ENCODE data around the gene BRWD1. TPM values are rescaled to one million over a fixed set of nuclear protein-coding genes. Genes with fewer than 3 reads are reported as not detected.

BRWD1 gene
- total and polyA plus RNA-seq, 2 of the 13 experiments (the other 11 are each of a cell fraction or from before 2014, with no cell fraction given) = 13.9 to 28.0 TPM

DNA sequence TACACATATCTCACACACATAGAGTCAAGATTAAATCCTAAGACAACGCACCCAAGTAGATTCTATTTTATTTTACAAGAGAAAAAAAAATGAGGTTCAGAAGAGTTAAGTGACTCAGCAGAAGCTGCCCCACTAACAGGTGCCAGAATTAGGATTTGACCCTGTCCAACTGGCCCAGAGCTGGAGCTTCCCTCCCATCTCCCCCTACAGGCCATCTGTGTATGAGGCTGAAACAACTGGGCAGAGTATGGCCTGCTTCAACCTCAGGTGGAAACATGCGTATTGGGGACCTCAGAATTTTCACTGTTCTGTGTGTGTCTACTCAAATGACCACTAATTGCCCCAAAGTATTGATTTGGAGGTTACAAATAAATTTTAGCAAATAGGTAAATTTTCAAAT, 160.1 kb downstream of the BRWD1 start:
- no peak overlapping the region for H3K4me2 ChIP-seq (ENCODE audit: low read depth, low read length)
- ATAC-seq (peak; percentile 94), DNase-seq (ENCODE audit: low spot score) (no peak), FAIRE-seq (no peak)
- H3K27ac ChIP-seq (ENCODE audit: extremely low read length, insufficient read depth, low read length) = no peak overlapping the region
- H3K36me3 ChIP-seq (replicated peaks in 1 of 2; ENCODE audit: control insufficient read depth in 1 of 2, insufficient read depth in 2 of 2, low read length in 2 of 2) = no peaks in the 10 kb centered on the region
- no peaks in the 10 kb centered on the region for H3K79me2 ChIP-seq (ENCODE audit: insufficient read depth, low read length)
- H3K4me1 ChIP-seq (ENCODE audit: insufficient read depth, low read length) = no peaks in the 10 kb centered on the region
- H3K27me3 ChIP-seq (ENCODE audit: control insufficient read depth in 1 of 2, insufficient read depth in 2 of 2, low read length in 2 of 2) = peaks cover 4 to 22% of the 10 kb centered on the region in 2 experiments; a peak in 2 of 5 replicates
- H4K20me1 ChIP-seq (ENCODE audit: insufficient read depth, low read length) = no peaks in the 10 kb centered on the region
- no peaks in the 10 kb centered on the region for H3K9me3 ChIP-seq (ENCODE audit: low read length)
- no peak overlapping the region for H3K9ac ChIP-seq (ENCODE audit: insufficient read depth, low read depth, low read length)
- 58% methylated on average over 2 of the region's 2 CpGs for WGBS (ENCODE audit: low lambda C conversion rate)
- H3K4me3 ChIP-seq (replicated peaks in 1 of 3; ENCODE audit: insufficient read depth in 1 of 3, low read depth in 2 of 3, low read length in 3 of 3) = no peak overlapping the region
- CTCF ChIA-PET (ENCODE audit: low intra/inter-chr PET ratio, low total read pairs) = interaction anchor here (1.6 kb wide), 1 partner anchor 420 kb away, joined by 3 read pairs; no protein-coding TSS in a partner anchor
- no TSS peak for BruUV-seq (replicated peaks)
- no peak overlapping the region for H2AFZ ChIP-seq (ENCODE audit: low read length)
- intact Hi-C loops (cut with micrococcal nuclease; ENCODE audit: unreplicated experiment) = no loop called here
- in situ Hi-C loops (cut with HindIII; ENCODE audit: extremely low pct_ligation_motif_present, low pct_unique_long_range_greater_than_20kb) = no loop called here
- POLR2A ChIA-PET = no interaction called here
- TF ChIP-seq ZNF782 (CRISPR knock-in tag; IDR thresholded peaks at IDR 0.05; ENCODE audit: borderline replicate concordance) (no peak), POGZ (CRISPR knock-in tag; IDR thresholded peaks at IDR 0.05) (no peak), FOXJ3 (CRISPR knock-in tag; IDR thresholded peaks at IDR 0.05; ENCODE audit: borderline replicate concordance) (no peak), STAG1 (CRISPR knock-in tag; IDR thresholded peaks at IDR 0.05) (peak; percentile 42), ZNF781 (CRISPR knock-in tag; IDR thresholded peaks at IDR 0.05; ENCODE audit: borderline replicate concordance, not compliant biosample characterization) (no peak), KDM4B (CRISPR knock-in tag; IDR thresholded peaks at IDR 0.05) (no peak), ZMAT3 (CRISPR knock-in tag; conservative IDR thresholded peaks at IDR 0.05) (no peak), ZNF703 (CRISPR knock-in tag; IDR thresholded peaks at IDR 0.05; ENCODE audit: borderline replicate concordance) (no peak), PRMT3 (CRISPR knock-in tag; IDR thresholded peaks at IDR 0.05; ENCODE audit: borderline replicate concordance, low read depth) (no peak), MAF1 (CRISPR knock-in tag; IDR thresholded peaks at IDR 0.05; ENCODE audit: borderline replicate concordance) (no peak), SP1 (IDR thresholded peaks at IDR 0.05) (no peak), SP1 (CRISPR knock-in tag; IDR thresholded peaks at IDR 0.05) (no peak), ZNF749 (CRISPR knock-in tag; IDR thresholded peaks at IDR 0.05; ENCODE audit: borderline replicate concordance) (no peak), ZNF451 (CRISPR knock-in tag; IDR thresholded peaks at IDR 0.05) (no peak), ZNF10 (CRISPR knock-in tag; IDR thresholded peaks at IDR 0.05; ENCODE audit: borderline replicate concordance, low read depth) (no peak), ZNF775 (CRISPR knock-in tag; IDR thresholded peaks at IDR 0.05; ENCODE audit: borderline replicate concordance) (no peak), ZSCAN31 (CRISPR knock-in tag; IDR thresholded peaks at IDR 0.05; ENCODE audit: low read depth) (no peak), ZNF761 (CRISPR knock-in tag; conservative IDR thresholded peaks at IDR 0.05) (no peak), XRCC5 (optimal IDR thresholded peaks at IDR 0.05; ENCODE audit: low read length) (peak; percentile 56), RFX1 (IDR thresholded peaks at IDR 0.05) (no peak), NFE2L2 (IDR thresholded peaks at IDR 0.05; ENCODE audit: low read length) (0 out of 2 replicates have a peak, but pooled peaks have one; percentile 33)
- TF ChIP-seq, protein P1, sequence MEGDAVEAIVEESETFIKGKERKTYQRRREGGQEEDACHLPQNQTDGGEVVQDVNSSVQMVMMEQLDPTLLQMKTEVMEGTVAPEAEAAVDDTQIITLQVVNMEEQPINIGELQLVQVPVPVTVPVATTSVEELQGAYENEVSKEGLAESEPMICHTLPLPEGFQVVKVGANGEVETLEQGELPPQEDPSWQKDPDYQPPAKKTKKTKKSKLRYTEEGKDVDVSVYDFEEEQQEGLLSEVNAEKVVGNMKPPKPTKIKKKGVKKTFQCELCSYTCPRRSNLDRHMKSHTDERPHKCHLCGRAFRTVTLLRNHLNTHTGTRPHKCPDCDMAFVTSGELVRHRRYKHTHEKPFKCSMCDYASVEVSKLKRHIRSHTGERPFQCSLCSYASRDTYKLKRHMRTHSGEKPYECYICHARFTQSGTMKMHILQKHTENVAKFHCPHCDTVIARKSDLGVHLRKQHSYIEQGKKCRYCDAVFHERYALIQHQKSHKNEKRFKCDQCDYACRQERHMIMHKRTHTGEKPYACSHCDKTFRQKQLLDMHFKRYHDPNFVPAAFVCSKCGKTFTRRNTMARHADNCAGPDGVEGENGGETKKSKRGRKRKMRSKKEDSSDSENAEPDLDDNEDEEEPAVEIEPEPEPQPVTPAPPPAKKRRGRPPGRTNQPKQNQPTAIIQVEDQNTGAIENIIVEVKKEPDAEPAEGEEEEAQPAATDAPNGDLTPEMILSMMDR (CRISPR knock-in tag; IDR thresholded peaks at IDR 0.05) = peak; percentile 44
- TF ChIP-seq, protein P2, sequence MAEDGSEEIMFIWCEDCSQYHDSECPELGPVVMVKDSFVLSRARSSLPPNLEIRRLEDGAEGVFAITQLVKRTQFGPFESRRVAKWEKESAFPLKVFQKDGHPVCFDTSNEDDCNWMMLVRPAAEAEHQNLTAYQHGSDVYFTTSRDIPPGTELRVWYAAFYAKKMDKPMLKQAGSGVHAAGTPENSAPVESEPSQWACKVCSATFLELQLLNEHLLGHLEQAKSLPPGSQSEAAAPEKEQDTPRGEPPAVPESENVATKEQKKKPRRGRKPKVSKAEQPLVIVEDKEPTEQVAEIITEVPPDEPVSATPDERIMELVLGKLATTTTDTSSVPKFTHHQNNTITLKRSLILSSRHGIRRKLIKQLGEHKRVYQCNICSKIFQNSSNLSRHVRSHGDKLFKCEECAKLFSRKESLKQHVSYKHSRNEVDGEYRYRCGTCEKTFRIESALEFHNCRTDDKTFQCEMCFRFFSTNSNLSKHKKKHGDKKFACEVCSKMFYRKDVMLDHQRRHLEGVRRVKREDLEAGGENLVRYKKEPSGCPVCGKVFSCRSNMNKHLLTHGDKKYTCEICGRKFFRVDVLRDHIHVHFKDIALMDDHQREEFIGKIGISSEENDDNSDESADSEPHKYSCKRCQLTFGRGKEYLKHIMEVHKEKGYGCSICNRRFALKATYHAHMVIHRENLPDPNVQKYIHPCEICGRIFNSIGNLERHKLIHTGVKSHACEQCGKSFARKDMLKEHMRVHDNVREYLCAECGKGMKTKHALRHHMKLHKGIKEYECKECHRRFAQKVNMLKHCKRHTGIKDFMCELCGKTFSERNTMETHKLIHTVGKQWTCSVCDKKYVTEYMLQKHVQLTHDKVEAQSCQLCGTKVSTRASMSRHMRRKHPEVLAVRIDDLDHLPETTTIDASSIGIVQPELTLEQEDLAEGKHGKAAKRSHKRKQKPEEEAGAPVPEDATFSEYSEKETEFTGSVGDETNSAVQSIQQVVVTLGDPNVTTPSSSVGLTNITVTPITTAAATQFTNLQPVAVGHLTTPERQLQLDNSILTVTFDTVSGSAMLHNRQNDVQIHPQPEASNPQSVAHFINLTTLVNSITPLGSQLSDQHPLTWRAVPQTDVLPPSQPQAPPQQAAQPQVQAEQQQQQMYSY (CRISPR knock-in tag; IDR thresholded peaks at IDR 0.05) = no peak
